SH-SY5Y (cell line): Measurements from ENCODE around the gene SF3A2.

Source experiments
- GATA2 ChIP-seq: IDR thresholded peaks from 2 replicates; pipeline ENCODE4 v1.6.1; 2011; ENCODE audit warnings: mild to moderate bottlenecking, low read depth, low read length
- GATA3 ChIP-seq: IDR thresholded peaks from 2 replicates; pipeline ENCODE4 v1.6.1; 2011; ENCODE audit warnings: low read depth, mild to moderate bottlenecking, low read length, moderate library complexity

SF3A2 gene

GRCh38 chr19:2236314-2237050 lies at the start of gene SF3A2, which contains the start of gene PLEKHJ1:
Gene SF3A2, plus strand, starts transcription at chr19:2236824. Its CDS starts 6,595 bp downstream, at chr19:2243419.
Gene PLEKHJ1, minus strand, starts transcription at chr19:2236329. Its CDS starts 81 bp downstream, at chr19:2236248.
- TF ChIP-seq GATA2: peak; percentile 37; the same call in 1 of the 2 replicates
- no peak for TF ChIP-seq GATA3

GRCh38 chr19:2187159-2187558 lies 49.5 kb upstream of the SF3A2 start:
- TF ChIP-seq GATA3 (no peak), GATA2 (no peak)

- TF ChIP-seq GATA3 (no peak), GATA2 (no peak)
Observed at GRCh38 chr19:2188708-2189385, 47.8 kb upstream of the SF3A2 start.

GRCh38 chr19:2189880-2190279 lies 46.7 kb upstream of the SF3A2 start:
- TF ChIP-seq GATA3: no peak
- no peak for TF ChIP-seq GATA2

GRCh38 chr19:2190848-2191455 lies 45.7 kb upstream of the SF3A2 start:
- TF ChIP-seq GATA3: no peak
- TF ChIP-seq GATA2: no peak

- no peak for TF ChIP-seq GATA2
- TF ChIP-seq GATA3: no peak
Observed at GRCh38 chr19:2191456-2192310, 44.9 kb upstream of the SF3A2 start.

GRCh38 chr19:2192862-2193261 lies 43.8 kb upstream of the SF3A2 start:
- TF ChIP-seq GATA3 (no peak), GATA2 (no peak)

GRCh38 chr19:2193807-2194206 lies 42.8 kb upstream of the SF3A2 start:
- TF ChIP-seq GATA2 (no peak), GATA3 (no peak)

- TF ChIP-seq GATA2: no peak
- no peak for TF ChIP-seq GATA3
Observed at GRCh38 chr19:2194513-2195078, 42.0 kb upstream of the SF3A2 start.

GRCh38 chr19:2195361-2195760 lies 41.3 kb upstream of the SF3A2 start:
- TF ChIP-seq GATA2 (no peak), GATA3 (no peak)

GRCh38 chr19:2195914-2196313 lies 40.7 kb upstream of the SF3A2 start:
- TF ChIP-seq GATA2 (no peak), GATA3 (no peak)

GRCh38 chr19:2197270-2197669 lies 39.4 kb upstream of the SF3A2 start:
- TF ChIP-seq GATA2 (no peak), GATA3 (no peak)

GRCh38 chr19:2198317-2198716 lies 38.3 kb upstream of the SF3A2 start:
- TF ChIP-seq GATA2 (no peak), GATA3 (no peak)

- TF ChIP-seq GATA3: no peak
- no peak for TF ChIP-seq GATA2
Observed at GRCh38 chr19:2199215-2199614, 37.4 kb upstream of the SF3A2 start.
